Measurements from ENCODE around the gene MS4A15. TPM values are rescaled to one million over a fixed set of nuclear protein-coding genes. Genes with fewer than 3 reads are reported as not detected.

MS4A15 gene
- total and polyA plus RNA-seq, 4 donors = 0.17 TPM; not detected in 3

- H3K9me3 ChIP-seq (ENCODE audit: control insufficient read depth, insufficient read depth, low read length) = peaks cover 3% of the 10 kb centered on the region
- 85% methylated on average over 3 of the region's 4 CpGs for WGBS (ENCODE audit: insufficient coverage)
- H3K27ac ChIP-seq (ENCODE audit: low read depth, low read length) = no peak overlapping the region
- DNase-seq (ENCODE audit: low read depth in 4 of 6, low spot score in 6 of 6) = no peak
- H3K36me3 ChIP-seq (ENCODE audit: control insufficient read depth, insufficient read depth, low read length) = no peaks in the 10 kb centered on the region
- peaks cover 8% of the 10 kb centered on the region for H3K4me1 ChIP-seq (ENCODE audit: control insufficient read depth, insufficient read depth, low read length)
- H3K4me3 ChIP-seq (ENCODE audit: low read depth, low read length) = no peak overlapping the region
- peaks cover 2% of the 10 kb centered on the region for H3K27me3 ChIP-seq (ENCODE audit: control insufficient read depth, insufficient read depth, low read length)
Observed at GRCh38 chr11:60791153-60791933, 34.7 kb downstream of the MS4A15 start.

GRCh38 chr11:60792521-60792920, 35.9 kb downstream of the MS4A15 start:
- Histone ChIP-seq H3K27me3 (ENCODE audit: control insufficient read depth, insufficient read depth, low read length) (peaks cover 2% of the 10 kb centered on the region), H3K4me3 (ENCODE audit: low read depth, low read length) (no peak overlapping the region), H3K4me1 (ENCODE audit: control insufficient read depth, insufficient read depth, low read length) (no peaks in the 10 kb centered on the region), H3K9me3 (ENCODE audit: control insufficient read depth, insufficient read depth, low read length) (peaks cover 3% of the 10 kb centered on the region), H3K27ac (ENCODE audit: low read depth, low read length) (no peak overlapping the region), H3K36me3 (ENCODE audit: control insufficient read depth, insufficient read depth, low read length) (no peaks in the 10 kb centered on the region)
- DNase-seq (ENCODE audit: low read depth in 4 of 6, low spot score in 6 of 6) = no peak
- WGBS (ENCODE audit: insufficient coverage) = 87% methylated on average over 3 of the region's 3 CpGs

GRCh38 chr11:60795291-60795690, 38.6 kb downstream of the MS4A15 start:
- no peak overlapping the region for H3K27ac ChIP-seq (ENCODE audit: low read depth, low read length)
- WGBS (ENCODE audit: insufficient coverage) = 86% methylated on average over 6 of the region's 6 CpGs
- peaks cover 2% of the 10 kb centered on the region for H3K27me3 ChIP-seq (ENCODE audit: control insufficient read depth, insufficient read depth, low read length)
- DNase-seq (ENCODE audit: low read depth in 4 of 6, low spot score in 6 of 6) = no peak
- H3K9me3 ChIP-seq (ENCODE audit: control insufficient read depth, insufficient read depth, low read length) = peaks cover 3% of the 10 kb centered on the region
- no peak overlapping the region for H3K4me3 ChIP-seq (ENCODE audit: low read depth, low read length)
- no peaks in the 10 kb centered on the region for H3K36me3 ChIP-seq (ENCODE audit: control insufficient read depth, insufficient read depth, low read length)
- no peaks in the 10 kb centered on the region for H3K4me1 ChIP-seq (ENCODE audit: control insufficient read depth, insufficient read depth, low read length)

GRCh38 chr11:60797846-60798630, 41.4 kb downstream of the MS4A15 start:
- Histone ChIP-seq H3K4me1 (ENCODE audit: control insufficient read depth, insufficient read depth, low read length) (no peaks in the 10 kb centered on the region), H3K27me3 (ENCODE audit: control insufficient read depth, insufficient read depth, low read length) (no peaks in the 10 kb centered on the region), H3K4me3 (ENCODE audit: low read depth, low read length) (no peak overlapping the region), H3K36me3 (ENCODE audit: control insufficient read depth, insufficient read depth, low read length) (no peaks in the 10 kb centered on the region), H3K9me3 (ENCODE audit: control insufficient read depth, insufficient read depth, low read length) (no peaks in the 10 kb centered on the region), H3K27ac (ENCODE audit: low read depth, low read length) (no peak overlapping the region)
- WGBS (ENCODE audit: insufficient coverage) = 84% methylated on average over 15 of the region's 17 CpGs
- no peak for DNase-seq (ENCODE audit: low read depth in 4 of 6, low spot score in 6 of 6)

GRCh38 chr11:60798631-60799030, 42.0 kb downstream of the MS4A15 start:
- no peak for DNase-seq (ENCODE audit: low read depth in 4 of 6, low spot score in 6 of 6)
- no peaks in the 10 kb centered on the region for H3K9me3 ChIP-seq (ENCODE audit: control insufficient read depth, insufficient read depth, low read length)
- H3K4me3 ChIP-seq (ENCODE audit: low read depth, low read length) = no peak overlapping the region
- H3K4me1 ChIP-seq (ENCODE audit: control insufficient read depth, insufficient read depth, low read length) = no peaks in the 10 kb centered on the region
- WGBS (ENCODE audit: insufficient coverage) = 92% methylated on average over 2 of the region's 3 CpGs
- no peaks in the 10 kb centered on the region for H3K27me3 ChIP-seq (ENCODE audit: control insufficient read depth, insufficient read depth, low read length)
- no peaks in the 10 kb centered on the region for H3K36me3 ChIP-seq (ENCODE audit: control insufficient read depth, insufficient read depth, low read length)
- H3K27ac ChIP-seq (ENCODE audit: low read depth, low read length) = no peak overlapping the region

GRCh38 chr11:60801194-60801593, 44.5 kb downstream of the MS4A15 start:
- H3K36me3 ChIP-seq (ENCODE audit: control insufficient read depth, insufficient read depth, low read length) = no peaks in the 10 kb centered on the region
- no peaks in the 10 kb centered on the region for H3K4me1 ChIP-seq (ENCODE audit: control insufficient read depth, insufficient read depth, low read length)
- H3K4me3 ChIP-seq (ENCODE audit: low read depth, low read length) = no peak overlapping the region
- no peak overlapping the region for H3K27ac ChIP-seq (ENCODE audit: low read depth, low read length)
- DNase-seq (ENCODE audit: low read depth in 4 of 6, low spot score in 6 of 6) = no peak
- WGBS (ENCODE audit: insufficient coverage) = 93% methylated on average over 10 of the region's 10 CpGs
- no peaks in the 10 kb centered on the region for H3K27me3 ChIP-seq (ENCODE audit: control insufficient read depth, insufficient read depth, low read length)
- H3K9me3 ChIP-seq (ENCODE audit: control insufficient read depth, insufficient read depth, low read length) = no peaks in the 10 kb centered on the region

GRCh38 chr11:60803273-60803936, 46.7 kb downstream of the MS4A15 start:
- no peaks in the 10 kb centered on the region for H3K4me1 ChIP-seq (ENCODE audit: control insufficient read depth, insufficient read depth, low read length)
- no peaks in the 10 kb centered on the region for H3K9me3 ChIP-seq (ENCODE audit: control insufficient read depth, insufficient read depth, low read length)
- 84% methylated on average over 5 of the region's 7 CpGs for WGBS (ENCODE audit: insufficient coverage)
- H3K36me3 ChIP-seq (ENCODE audit: control insufficient read depth, insufficient read depth, low read length) = no peaks in the 10 kb centered on the region
- H3K27ac ChIP-seq (ENCODE audit: low read depth, low read length) = no peak overlapping the region
- no peak overlapping the region for H3K4me3 ChIP-seq (ENCODE audit: low read depth, low read length)
- H3K27me3 ChIP-seq (ENCODE audit: control insufficient read depth, insufficient read depth, low read length) = no peaks in the 10 kb centered on the region
- DNase-seq (ENCODE audit: low read depth in 4 of 6, low spot score in 6 of 6) = no peak

GRCh38 chr11:60809249-60809648, 52.6 kb downstream of the MS4A15 start:
- WGBS (ENCODE audit: insufficient coverage) = 60% methylated on average over 2 of the region's 3 CpGs
- Histone ChIP-seq H3K27ac (ENCODE audit: low read depth, low read length) (no peak overlapping the region), H3K4me3 (ENCODE audit: low read depth, low read length) (no peak overlapping the region), H3K36me3 (ENCODE audit: control insufficient read depth, insufficient read depth, low read length) (no peaks in the 10 kb centered on the region), H3K27me3 (ENCODE audit: control insufficient read depth, insufficient read depth, low read length) (no peaks in the 10 kb centered on the region), H3K4me1 (ENCODE audit: control insufficient read depth, insufficient read depth, low read length) (no peaks in the 10 kb centered on the region), H3K9me3 (ENCODE audit: control insufficient read depth, insufficient read depth, low read length) (no peaks in the 10 kb centered on the region)
- no peak for DNase-seq (ENCODE audit: low read depth in 4 of 6, low spot score in 6 of 6)

- WGBS (ENCODE audit: insufficient coverage) = 85% methylated on average over 7 of the region's 11 CpGs
- DNase-seq (ENCODE audit: low read depth in 4 of 6, low spot score in 6 of 6) = no peak
Observed at GRCh38 chr11:60809691-60810090, 53.0 kb downstream of the MS4A15 start.

More at GRCh38 chr11:60809691-60810090, 53.0 kb downstream of the MS4A15 start:
- no peaks in the 10 kb centered on the region for H3K36me3 ChIP-seq (ENCODE audit: control insufficient read depth, insufficient read depth, low read length)
- H3K4me1 ChIP-seq (ENCODE audit: control insufficient read depth, insufficient read depth, low read length) = no peaks in the 10 kb centered on the region
- no peak overlapping the region for H3K27ac ChIP-seq (ENCODE audit: low read depth, low read length)
- H3K9me3 ChIP-seq (ENCODE audit: control insufficient read depth, insufficient read depth, low read length) = no peaks in the 10 kb centered on the region
- no peak overlapping the region for H3K4me3 ChIP-seq (ENCODE audit: low read depth, low read length)
- H3K27me3 ChIP-seq (ENCODE audit: control insufficient read depth, insufficient read depth, low read length) = no peaks in the 10 kb centered on the region
